Measurements from ENCODE around the gene PTPRZ1.

PTPRZ1 gene

DNA sequence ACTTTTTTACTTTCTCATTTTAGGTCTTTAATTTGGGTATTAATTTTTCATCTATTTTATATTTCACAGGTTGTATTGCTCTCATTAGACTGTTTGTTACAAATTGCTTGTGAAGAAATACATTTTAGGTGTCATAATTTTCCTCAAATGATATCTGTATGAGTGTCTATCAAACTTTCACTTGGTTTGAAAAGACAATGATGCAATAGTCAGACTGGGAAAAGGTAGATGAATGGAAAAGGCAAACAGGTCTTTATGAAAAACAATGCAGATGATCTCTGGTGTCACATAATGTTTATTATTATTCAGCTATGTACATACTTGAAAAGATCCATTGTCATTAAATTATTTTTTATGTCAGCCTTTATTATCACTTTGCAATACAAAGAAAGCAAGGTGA is 80.2 kb downstream of the PTPRZ1 start:
- no peak for DNase-seq (ENCODE audit: low read depth in 2 of 2, low spot score in 1 of 2)

- DNase-seq (ENCODE audit: low read depth in 2 of 2, low spot score in 1 of 2), result no peak
These were observed 80.6 kb downstream of the PTPRZ1 start for GRCh38 chr7:121953601-121954000.

DNA sequence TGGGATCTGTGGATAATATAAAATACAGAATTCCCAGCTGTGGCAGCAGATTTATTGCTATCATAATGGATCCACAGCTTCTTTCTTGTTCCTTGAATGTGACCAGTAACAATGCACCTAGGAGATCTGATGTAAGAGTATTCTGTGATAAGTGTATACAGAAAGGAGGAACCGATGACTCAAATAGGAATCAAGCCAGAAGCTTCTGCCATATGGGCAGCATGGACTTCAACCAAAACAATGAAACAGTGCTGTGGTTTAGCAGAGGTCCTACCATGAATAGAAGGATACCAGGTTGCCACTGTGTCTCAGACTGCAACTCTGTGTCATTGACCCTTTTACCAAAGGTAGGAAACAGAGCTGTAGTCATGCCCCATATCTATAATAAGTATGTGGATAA is 81.8 kb downstream of the PTPRZ1 start:
- no peak for DNase-seq (ENCODE audit: low read depth in 2 of 2, low spot score in 1 of 2)

- no peak for DNase-seq (ENCODE audit: low read depth in 2 of 2, low spot score in 1 of 2)
These were observed 84.7 kb downstream of the PTPRZ1 start for GRCh38 chr7:121957626-121958025.

DNA sequence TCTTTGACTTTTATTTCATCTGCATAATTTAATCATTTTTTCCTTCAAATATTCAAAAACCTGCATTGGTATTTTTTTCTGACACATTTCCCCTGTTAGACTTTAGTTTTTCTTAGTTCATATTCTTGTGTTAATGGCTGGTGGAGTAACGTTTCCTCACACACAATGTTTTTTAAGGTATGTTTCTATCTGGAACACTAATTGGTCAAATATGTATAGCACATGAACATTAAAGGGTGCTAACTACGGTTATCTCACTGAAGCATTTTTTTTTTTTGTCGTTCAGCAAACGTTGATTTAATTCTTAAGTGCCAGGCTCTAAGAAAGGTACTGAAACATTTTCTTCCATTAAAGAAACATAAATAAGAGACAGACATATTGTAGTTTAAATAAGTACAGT is 87.7 kb downstream of the PTPRZ1 start:
- DNase-seq (ENCODE audit: low read depth in 2 of 2, low spot score in 1 of 2), result no peak

DNA sequence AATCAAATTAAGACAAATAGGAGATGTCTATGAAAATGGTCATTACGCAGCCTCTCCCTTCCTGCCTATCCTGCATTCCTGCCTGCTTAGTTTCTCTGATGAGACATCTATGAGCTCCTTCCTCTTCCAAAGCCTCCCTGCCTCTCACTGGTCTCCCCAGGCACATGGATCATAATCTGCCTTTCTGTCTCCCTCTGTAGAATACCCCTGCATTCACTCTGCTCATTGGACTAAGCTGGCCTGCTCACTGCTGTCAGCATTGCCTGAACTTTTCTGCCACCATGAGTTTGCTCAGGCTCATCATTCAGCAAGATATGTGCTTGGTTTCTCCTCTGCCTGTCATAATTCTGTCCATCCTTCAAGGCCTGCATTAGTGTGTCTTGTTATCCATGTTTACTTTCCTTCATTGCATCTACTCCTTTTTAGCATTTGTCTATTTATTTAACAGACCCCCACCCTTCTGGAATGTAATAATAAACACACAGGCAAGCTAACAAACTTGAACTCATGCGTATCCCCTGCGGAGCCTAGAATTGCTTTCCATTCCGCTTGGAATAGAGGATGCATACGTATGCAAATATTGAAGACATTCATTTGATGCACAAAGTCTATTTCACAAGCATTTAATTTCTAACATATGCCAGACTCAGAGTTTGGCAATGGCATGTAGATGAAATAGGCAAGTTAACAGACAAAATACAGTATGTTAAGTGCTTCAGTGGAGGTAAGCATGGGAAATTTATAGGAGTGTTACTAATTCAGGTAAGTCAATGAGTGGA is 88.3 kb downstream of the PTPRZ1 start:
- DNase-seq (ENCODE audit: low read depth in 2 of 2, low spot score in 1 of 2), result no peak

DNA sequence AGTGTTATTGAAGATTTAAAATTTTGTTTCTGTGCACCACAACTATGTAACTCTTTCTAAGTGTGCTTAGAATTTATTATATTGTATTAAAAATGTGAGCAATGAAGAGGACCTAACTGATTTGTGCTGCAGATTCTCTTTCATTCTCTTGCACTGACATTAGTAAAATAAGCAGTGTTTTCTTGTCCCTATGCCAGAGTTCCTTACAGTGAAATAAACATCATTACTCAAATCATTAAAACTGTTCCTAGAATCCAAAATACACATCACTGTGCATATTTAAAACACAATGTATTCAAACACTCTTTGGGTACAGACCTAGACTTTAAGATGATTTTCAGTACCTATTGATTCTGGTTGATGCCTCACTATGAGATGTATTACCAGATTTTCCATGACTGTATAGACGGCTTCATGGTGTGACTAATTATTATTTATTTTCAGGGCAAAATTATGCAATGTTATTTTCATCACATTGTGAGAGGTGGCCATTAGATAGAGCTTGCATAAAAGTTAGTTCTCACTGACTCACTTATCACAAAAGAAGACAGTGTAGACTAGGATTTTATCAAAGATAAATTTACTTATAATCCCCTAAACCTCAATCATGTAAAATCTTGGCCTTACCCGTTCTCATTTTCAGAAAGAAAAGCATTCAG is 93.4 kb downstream of the PTPRZ1 start:
- no peak for DNase-seq (ENCODE audit: low read depth in 2 of 2, low spot score in 1 of 2)

DNA sequence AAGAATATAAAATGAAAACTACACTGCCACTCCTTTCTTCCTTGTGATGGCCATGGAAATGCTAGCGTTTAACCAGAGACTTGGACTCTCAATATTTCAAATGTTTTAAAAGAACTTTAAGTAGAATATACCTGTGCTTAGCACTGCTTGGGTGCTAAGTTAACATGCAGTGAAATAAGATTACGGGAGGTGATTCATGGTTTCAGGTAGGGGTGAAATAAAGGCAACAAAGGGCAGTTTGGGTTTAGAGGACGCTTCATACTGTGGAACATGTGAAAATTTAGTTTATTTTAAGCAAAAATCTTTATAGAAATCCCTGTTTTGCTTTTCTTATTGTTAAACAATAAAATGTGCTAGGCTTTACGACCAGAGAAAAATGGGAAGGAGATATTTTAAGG is 94.0 kb downstream of the PTPRZ1 start:
- no peak for DNase-seq (ENCODE audit: low read depth in 2 of 2, low spot score in 1 of 2)

- DNase-seq (ENCODE audit: low read depth in 2 of 2, low spot score in 1 of 2), result no peak
These were observed 112.6 kb downstream of the PTPRZ1 start for GRCh38 chr7:121985476-121986030.

- no peak for DNase-seq (ENCODE audit: low read depth in 2 of 2, low spot score in 1 of 2)
These were observed 119.1 kb downstream of the PTPRZ1 start for GRCh38 chr7:121992068-121992467.

DNA sequence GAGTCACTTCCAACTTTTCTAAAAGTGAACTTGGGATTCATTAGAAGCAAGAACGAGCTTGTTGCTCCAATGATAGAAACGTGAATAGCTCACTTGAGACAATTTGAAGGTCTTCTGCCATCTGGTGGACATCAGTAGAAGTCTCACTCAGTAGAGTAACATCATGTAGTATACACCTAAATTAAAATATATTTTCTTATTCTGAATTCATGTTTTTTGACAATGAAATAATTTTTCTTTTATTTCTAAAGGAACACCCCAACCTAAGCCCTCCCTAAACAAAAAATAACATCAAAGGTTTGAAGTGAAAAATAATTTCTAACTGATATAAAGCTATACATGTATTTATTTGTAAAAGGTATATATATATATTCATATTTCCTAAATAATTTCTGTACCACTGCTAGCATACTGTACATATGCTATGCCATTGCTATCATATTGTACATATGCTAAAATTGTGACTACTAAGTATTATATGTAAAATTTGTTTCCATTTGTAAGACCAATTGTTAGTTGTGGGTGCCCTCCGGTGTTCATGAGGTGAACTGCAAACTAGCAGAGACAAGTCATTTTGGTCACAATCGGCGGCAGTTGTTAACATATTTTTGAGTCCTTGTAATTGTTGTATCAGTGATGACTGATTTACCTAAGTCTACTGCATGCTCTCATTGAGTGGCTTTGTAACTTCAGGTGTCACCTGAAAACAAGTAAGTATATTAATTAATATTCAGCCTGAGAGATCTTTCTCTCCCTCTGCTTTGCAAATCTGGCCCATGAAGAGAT is 121.9 kb downstream of the PTPRZ1 start:
- DNase-seq (ENCODE audit: low read depth in 2 of 2, low spot score in 1 of 2), result no peak

GRCh38 chr7:122006687-122007086 is 133.7 kb downstream of the PTPRZ1 start:
- no peak for DNase-seq (ENCODE audit: low read depth in 2 of 2, low spot score in 1 of 2)

GRCh38 chr7:122010116-122010515 is 137.2 kb downstream of the PTPRZ1 start:
- DNase-seq (ENCODE audit: low read depth in 2 of 2, low spot score in 1 of 2), result no peak

GRCh38 chr7:122013065-122013464 is 140.1 kb downstream of the PTPRZ1 start:
- no peak for DNase-seq (ENCODE audit: low read depth in 2 of 2, low spot score in 1 of 2)

- DNase-seq (ENCODE audit: low read depth in 2 of 2, low spot score in 1 of 2), result no peak
These were observed 140.7 kb downstream of the PTPRZ1 start for GRCh38 chr7:122013630-122014029.

DNA sequence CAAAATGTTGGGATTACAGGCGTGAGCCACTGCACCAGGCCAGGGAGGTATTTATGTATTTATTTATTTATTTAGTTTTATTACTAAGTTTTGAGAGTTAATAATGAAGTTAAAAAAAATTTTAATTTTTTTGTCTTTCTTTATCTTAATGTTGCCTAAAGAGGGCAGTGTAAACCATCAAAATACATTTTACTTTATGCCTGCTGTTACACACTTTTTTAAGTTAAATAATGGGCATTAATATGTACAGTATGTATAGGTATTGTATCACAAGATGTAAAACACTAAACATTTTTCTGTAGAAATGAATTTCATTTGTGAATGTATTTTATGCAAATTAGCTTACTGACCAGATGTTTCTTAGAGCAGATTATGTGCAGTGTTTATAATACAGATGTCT is 141.7 kb downstream of the PTPRZ1 start:
- DNase-seq (ENCODE audit: low read depth in 2 of 2, low spot score in 1 of 2), result no peak

- DNase-seq (ENCODE audit: low read depth in 2 of 2, low spot score in 1 of 2), result no peak
These were observed 145.1 kb downstream of the PTPRZ1 start for GRCh38 chr7:122018032-122018431.

DNA sequence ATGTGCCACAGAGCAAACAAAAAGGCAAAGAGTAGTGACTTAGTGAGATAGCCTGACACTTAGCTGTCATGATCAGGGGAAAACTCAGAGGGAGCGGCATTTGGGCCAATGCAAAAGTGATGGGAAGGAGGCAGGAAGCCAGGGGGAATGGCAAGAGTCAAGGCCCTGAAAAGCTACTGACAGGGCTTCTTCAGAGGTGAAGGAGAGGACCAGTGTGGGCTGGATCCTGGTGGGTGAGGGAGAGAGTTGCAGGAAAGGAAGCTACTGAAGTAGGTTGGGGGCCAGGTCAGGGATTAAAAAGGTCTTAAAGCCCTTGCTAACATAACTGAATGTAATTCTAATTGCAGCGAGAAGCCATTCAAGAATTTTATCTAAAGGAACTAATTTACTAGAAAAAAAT is 154.1 kb downstream of the PTPRZ1 start:
- no peak for DNase-seq (ENCODE audit: low read depth in 2 of 2, low spot score in 1 of 2)

DNA sequence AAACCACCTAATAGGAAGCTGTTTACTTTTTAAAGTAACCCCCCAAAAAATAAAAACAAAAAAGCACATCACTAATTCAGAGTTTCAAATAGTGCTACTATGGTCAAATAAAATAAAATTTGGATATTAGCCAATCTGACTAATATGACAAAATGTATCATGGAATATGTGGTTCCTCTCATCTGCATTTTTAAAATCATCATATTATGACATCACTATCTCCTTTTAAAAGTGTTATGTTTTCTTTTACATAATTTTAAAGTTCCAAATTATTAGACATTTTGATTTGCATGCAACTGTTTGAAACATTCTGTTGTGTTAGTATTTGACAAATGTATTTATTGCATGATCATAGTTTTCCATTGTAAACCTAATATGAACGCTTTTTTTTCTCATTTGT is 160.7 kb downstream of the PTPRZ1 start:
- DNase-seq (ENCODE audit: low read depth in 2 of 2, low spot score in 1 of 2), result no peak

DNA sequence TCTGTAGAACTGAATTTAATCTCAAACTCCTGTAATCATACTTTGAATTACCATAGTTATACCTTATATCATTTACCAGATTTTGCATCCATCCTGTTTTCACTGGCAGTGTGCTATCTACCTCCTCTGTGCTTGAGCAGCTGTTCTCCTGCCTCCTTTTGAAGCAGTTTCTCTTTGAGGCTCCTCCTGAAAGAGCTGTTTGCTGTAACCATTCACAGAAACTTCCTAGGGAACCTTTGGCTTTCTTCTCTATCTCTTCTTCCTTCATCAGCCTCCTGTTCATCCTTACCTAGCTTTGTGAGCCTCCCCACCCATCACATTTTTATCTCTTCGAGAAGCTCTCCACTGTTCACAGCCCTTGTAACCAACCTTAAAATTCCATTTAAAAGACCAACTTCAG is 162.9 kb downstream of the PTPRZ1 start:
- no peak for DNase-seq (ENCODE audit: low read depth in 2 of 2, low spot score in 1 of 2)

DNA sequence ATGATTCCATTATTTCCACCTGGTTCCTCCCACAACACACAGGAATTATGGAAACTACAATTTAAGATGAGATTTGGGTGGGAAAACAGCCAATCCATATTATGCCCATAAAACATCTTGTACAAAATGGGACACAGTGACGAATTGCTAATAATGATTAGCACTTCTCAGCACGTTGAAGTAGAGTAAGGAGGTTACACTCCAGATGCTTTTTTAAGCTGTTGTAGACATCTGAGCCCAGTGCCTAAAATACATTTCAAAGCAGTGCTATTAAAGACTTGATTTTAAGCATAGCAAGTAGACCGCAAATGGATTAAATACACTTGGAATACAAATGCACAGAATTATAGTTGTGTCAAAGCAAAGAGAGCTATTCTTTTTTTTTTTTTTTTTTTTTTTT is 165.2 kb downstream of the PTPRZ1 start:
- DNase-seq (ENCODE audit: low read depth in 2 of 2, low spot score in 1 of 2), result no peak

GRCh38 chr7:122038904-122039303 is 165.9 kb downstream of the PTPRZ1 start:
- DNase-seq (ENCODE audit: low read depth in 2 of 2, low spot score in 1 of 2), result no peak
